Measurements from ENCODE around the gene TBC1D8.
"Not testable (repeated sequence)": the region's sequence is repeated elsewhere in the genome, so short reads cannot be mapped to it uniquely, and the experiment has no call there.

TBC1D8 gene

DNA sequence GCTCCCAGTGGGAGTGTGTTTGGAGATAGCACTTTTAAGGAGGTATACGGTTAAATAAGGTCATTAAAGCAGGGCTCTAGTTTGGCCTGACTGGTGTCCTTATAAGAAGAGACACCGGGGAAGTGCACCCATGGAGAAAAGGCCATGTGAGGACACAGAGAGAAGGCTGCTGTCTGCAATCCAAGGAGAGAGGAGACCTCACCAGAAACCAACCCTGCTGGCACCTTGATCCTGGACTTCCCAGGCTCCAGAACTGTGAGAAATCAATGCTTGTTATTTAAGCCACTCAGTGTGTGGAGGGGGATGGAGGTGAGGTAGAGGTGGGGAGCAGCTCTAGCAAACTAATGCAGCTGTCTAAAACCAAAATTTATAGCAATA, 87.1 kb downstream of the TBC1D8 start:
- no peak for DNase-seq

DNA sequence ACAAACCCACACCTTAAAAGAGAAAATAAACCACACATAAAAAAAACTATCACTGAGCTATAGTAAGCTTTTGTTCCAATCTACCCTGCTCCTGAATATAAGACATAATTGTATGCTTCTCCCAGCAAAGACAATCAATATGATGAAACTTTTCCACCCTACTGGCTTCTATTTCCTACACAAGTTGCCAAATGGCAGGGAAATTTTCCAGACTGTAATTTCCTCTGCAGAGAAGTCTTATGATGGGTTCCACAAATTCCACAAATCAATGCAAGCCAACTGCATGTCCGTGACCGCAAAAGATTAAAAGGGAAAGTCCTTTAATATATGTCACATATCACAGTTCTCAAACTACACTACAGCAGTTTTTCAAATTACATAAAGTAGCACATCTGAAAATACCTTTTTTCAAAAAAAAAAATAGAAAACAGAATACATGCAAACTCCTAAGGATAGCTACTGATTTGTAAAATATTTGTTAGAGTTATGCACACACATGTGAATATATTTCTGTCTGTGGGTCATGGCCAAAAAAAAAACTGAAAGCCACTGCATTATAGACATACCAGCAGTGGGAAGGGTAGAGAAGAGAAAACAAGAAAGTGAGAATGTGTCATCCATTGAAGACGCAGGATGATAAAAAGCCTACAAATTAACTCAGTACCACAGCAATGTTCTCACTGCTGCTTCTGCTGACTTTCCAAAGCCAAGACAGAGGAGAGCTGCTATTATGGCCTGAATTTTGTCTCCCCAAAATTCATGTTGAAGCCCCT, 87.6 kb downstream of the TBC1D8 start:
- DNase-seq = no peak

DNA sequence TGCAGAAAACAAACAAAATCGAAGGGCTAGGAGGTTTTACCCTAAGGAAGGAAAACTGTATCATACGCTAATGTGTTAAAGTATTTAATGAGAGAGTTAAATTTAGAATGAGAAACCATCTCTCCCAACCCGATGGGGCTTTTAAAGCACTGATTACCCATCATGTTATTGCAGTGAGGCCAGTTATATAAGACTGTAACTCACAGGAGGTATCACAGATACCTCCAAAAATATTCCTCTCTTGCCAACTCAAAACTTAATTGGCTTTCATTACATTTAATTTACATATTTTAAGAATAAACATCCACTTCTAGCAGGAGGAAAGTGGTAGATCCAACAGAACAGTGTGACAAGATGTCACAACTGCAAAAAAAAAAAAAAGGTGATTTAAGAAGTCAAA, 92.8 kb downstream of the TBC1D8 start:
- no peak for DNase-seq

DNA sequence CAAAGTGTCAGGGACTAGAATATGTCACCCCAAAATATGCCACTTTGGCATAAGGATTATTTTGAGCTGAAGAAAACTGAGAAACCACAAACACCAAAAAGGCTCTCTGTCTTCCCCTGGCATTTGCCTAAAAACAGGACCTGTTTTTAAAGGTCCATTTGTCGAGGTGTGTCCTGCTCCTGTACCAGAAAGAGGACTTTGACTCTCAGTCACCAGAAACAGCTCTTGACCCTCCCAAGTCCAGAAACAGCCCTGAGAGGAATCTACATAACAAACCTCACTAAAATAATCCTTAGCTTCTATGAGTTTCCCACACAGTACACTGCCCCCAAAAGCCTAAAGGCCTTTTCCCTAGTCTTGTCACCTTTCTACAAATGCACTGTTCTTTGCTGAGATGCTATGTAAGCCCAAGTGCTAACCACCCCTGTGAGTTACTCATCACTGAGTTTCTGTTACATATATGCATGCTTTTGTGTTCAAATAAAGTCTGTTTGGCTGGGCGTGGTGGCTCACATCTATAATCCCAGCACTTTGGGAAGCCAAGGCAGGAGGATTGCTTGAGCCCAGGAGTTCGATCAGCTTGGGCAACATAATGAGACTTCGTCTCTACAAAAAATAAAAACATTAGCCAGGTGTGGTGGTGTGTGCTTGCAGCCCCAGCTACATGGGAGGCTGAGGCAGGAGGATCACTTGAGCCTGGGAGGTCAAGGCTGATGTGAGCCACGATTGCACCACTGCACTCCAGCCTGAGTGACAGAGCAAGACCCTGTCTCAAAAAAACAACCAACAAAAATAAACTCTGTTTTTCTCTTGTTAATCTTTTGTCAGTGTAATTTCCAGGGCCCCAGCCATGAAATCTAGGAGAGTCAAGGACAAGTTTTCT, 93.9 kb downstream of the TBC1D8 start:
- DNase-seq = no peak

DNA sequence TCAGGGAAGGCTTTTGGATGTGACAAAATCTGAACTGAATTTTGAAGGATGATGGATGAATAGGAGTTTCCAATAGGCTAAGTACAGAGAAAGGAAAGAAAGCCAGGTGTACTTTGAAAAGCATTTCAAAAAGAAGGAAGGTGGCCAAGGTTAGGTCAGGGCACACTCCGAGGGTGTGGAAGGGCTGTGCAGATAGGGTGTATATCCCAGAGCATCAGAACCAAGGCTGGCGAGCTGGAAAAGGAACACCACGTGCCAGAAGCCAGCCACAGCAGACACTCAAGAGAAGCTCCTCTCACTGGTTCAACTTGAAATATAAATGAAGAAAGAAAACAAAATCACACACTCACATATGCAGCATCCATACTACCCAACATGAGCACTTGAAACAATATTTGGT, 98.1 kb downstream of the TBC1D8 start:
- DNase-seq = no peak

DNA sequence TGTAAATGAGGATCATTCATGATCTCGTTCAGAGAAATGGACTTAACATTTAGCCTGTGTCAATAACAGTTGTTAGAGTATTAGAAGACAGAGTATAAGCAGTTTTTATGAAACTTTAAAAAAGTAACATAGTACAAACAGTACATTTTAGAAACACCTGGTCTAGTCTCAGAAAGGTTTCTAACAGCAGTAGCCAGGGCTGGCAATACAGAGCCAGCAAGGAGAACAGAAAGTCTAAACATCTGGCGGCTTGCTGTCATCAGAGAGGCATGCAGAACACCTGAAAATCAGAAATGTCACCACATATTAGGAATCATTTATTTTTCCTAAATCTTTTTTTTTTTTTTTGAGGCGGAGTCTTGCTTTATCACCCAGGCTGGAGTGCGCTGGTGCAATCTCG, 99.0 kb downstream of the TBC1D8 start:
- DNase-seq = no peak

DNA sequence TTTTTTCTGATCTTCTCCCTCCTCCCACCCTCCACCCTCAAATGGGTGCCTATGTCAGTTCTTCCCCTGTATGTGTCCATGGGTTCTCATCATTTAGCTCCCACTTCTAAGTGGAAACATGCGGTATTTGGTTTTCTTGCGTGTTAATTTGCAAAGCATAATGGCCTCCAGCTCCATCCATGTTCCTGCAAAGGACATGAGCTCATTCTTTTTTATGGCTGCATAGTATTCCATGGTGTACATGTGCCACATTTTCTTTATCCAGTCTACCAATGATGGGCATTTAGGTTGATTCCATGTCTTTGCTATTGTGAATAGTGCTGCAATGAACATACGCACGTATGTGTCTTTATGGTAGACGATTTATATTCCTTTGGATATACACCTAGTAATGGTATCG, 100.3 kb downstream of the TBC1D8 start:
- not testable (repeated sequence) for DNase-seq

DNA sequence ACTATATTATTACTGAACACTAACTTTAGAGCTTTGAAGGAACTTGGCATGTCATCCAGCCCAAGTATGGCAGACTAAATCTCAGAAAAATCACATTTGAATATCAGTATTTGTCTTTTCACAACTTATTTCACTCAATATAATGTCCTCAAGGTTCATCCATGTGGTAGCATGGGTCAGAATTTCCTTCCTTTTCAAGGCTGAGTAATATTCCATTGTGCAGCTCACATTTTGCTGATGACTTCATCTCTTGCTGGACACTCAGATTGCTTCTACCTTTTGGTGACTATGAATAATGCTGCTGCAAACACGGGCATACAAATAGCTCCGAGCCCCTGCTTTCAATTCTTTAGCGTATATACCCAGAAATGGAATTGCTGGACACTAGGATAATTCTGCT, 102.4 kb downstream of the TBC1D8 start:
- DNase-seq = no peak

DNA sequence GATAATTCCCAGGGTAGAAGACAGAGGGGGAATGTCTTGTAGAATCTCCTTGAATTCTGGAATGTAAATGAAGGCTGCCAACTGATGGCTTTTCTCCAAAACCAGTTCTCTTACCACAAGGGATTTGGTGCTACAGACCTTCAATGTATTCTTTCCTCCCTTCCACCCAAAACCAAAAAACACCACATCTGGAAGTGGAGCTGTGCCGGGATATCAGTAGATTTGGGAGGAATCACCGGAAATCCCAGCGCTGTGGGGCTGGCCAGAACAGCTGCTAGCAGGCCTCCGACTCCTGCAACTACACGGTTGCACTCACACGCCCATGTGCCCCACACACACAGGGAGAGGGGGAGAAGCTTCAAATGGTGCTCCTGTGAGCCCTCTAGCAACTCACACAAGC, 103.4 kb downstream of the TBC1D8 start:
- DNase-seq = no peak

DNA sequence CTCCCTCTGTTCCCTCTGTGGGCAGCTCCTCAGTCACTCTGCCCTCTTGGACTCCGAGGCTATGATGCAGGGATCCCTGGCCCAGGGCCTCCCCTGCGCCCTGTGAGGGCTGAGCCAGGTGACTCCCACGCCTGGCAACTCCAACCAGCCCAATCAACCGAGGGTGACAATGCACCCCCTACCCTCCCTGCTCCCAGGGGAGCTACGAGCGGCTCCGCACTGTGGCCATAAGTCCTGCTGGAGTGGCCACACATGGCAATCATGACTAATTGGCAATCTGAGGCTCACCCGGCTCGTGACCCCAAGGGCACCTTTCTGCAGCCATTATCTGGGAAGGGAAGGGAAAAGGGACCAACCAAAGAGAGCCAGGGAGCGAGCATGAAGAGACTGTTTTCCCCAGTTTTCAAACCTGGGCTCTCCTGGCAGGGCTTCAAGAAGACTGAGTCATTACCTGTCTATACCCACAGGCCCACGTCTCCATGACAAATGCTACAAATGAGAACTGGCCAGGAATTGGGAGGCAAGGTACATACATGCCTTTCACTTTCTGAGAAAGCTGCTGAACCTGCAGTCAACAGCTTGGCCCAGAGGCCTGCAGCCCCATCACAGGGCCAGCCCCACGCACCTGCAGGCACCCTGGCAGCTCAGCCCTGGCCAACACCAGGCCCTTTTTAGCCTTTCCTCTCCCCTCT, 104.0 kb downstream of the TBC1D8 start:
- no peak for DNase-seq

DNA sequence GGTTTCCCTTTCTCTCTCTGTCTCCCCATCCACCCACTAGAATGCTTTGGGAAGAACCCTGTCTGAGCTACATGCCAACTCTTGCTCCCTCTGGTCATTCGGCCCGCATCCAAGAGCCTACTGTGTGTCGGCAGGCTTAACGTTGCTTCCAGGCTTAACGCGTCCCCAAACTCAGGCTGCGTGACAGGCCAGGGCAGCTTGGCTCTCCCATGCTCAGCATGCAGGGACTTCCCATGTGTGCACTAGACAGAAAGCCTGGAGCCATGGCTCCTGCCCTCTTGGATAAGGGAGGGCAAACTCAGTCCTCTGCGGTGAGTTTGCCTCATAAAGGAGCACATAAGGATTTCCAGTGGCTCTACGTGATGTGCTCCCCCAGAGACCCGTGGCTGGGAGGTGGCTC, 105.9 kb downstream of the TBC1D8 start:
- peak in 1 of 14 donors; percentile 5 for DNase-seq

DNA sequence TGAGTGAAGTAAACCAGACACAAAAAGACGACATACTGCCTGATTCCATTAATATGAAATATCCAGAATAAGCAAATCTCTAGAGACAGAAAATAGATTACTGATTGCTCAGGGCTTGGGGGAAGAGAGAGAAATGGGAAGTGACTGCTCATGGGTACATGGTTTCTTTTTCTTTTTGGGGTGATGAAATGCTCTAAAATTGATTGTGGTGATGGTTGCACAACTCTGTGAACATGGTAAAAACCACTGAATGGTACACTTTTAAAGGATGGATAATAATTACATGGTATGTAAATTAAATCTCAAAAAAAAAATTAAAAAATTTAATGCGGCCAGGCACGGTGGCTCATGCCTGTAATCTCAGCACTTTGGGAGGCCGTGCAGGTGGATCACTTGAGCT, 109.8 kb downstream of the TBC1D8 start:
- no peak for DNase-seq

DNA sequence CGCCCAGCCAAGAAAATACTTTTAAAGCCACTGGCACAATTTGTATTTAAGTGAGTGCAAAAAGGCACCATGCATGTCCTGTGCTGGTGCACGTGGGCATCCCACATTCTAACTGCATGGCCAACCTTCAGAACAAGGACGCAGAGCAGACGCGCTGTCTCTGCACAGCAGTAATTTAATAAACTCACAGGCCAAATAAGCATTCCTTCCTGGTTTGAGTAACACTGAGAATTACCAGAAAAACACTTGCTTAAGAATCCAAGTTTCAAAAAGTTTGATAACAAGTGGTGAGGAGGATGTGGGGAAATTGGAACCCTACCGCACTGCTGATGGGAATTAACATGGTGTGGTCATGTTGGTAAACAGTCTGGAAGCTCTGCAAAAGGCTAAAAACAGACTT, 110.4 kb downstream of the TBC1D8 start:
- no peak for DNase-seq

DNA sequence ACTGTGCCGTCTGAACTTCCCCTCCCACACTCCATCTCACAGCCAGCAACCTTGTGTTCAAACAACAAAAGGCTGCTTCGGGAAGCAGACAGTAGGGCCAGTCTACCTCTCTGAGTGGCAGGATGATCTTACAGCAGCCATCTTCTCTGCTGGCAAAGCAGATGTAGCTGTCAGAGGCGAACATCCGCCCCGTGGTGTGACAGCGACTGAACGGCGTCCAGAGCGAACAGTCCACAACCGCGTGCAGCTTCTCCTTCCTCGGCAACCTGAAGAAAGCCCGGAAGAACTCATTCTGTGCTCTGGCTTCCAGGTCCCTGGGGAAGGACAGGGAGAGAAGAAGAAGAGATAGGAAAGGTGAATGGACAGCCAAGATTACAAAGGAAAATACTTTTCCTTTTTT, 111.1 kb downstream of the TBC1D8 start:
- DNase-seq = no peak

DNA sequence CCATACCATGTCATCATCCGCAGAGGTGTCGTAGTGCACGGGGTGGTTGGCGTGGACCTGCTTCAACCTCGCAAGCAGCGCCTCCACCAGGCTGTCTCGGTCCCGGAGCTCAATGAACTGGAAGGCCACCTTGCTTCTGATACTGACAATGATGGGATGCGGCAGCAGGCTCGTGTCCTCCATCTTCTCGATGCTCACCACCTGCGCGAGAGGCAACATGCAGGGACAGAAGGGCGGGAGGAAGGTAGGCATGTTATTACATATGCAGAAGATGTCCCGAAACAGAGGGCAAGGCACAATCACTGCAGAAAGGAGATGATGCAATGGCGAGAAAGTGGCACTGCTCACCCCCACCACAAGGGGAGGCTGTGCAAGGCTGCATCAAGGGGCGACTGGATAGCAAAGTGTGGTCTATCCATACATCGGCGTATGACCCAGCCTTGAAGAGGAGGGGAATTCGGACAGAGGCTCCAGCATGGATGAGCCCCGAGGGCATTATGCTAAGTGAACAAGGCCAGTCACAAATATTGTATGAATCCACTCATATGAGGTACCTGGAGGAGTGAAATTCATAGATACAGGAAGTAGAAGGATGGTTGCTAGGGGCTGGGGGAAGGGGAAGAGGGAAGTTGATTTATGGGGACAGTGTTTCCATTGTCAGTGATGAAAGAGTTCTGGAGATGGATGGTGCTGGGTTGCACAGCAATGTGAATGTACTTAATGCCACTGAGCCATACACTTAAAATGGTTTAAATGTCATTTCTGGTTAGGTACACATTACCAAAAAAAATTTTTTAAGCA, 112.5 kb downstream of the TBC1D8 start:
- no peak for DNase-seq

DNA sequence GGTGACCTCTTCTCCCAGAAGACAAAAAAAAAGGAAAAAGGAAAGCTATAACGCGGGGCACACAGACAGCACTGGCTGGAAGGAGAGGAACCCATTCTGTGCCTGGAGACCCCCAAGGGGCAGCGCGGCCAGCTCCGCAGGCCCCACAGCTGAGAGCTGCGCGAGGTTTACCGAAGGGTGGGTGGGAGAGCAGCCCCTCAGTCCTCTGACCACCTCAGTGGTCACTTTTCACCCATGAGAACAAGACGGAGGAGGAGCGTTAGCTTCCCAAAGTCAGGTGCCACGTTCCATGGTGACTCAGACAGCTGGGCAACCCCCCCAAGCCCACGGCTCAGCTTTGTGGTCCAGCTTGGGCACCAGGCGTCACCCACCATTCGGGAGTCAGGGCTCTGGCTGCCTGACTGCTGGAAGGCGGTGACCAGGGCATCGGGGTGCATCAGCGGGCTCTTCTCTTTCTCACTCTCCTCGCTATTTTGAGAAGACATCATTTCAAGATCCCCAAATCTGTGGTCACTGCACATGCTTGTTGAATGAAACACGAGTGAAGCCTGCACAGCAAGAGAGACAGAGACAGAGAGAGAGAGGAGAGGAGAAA, 113.9 kb downstream of the TBC1D8 start:
- DNase-seq = no peak

DNA sequence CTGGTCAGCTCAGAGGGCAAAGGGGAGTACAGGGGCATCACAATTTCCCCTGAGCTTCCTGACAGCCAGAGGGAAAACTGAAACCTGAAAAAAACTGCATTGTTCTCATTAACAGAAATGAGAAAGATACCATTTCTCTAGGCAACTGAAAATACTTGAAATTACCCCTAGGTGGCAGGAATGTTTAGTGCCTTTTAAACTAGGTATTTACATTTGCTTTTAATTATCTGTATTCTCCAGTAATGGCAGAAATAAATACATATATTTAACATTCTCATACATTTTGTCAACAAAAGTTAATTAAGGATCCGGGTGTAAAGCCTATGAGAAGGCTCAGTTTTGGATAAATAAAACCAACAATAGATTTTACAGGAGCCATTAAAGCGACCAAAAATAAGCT, 114.6 kb downstream of the TBC1D8 start:
- no peak for DNase-seq

DNA sequence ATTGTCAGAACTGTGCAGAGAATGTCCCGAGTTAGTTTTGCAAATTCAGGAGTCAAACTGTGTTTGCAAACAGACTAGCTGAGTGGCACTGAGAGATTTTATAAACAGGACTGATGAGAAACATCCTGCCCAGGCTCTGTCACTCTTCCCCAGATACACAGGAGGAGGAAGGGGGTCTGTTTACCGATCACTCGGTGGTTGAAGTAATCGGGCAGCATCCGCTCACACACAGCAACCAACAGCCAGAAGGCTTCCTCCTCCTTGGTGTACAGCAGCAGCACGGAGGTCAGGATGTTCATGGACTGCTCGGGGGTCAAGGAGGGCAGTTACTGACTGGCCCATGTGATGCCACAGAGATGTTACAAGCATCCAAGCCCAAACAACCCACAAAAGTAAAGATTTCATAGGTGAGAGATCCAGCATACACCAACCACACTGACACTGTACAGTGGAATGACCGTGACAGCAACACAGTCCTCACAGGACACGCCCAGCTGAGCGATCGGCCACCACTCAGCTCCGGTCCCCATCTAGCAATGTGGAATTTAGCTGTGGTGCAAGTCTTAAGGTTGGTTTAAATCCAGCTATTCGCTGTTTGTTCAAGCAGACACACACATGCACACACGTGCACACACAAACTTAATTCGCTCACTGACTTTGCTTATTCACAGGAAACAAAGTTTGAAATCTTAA, 119.0 kb downstream of the TBC1D8 start:
- DNase-seq = no peak

DNA sequence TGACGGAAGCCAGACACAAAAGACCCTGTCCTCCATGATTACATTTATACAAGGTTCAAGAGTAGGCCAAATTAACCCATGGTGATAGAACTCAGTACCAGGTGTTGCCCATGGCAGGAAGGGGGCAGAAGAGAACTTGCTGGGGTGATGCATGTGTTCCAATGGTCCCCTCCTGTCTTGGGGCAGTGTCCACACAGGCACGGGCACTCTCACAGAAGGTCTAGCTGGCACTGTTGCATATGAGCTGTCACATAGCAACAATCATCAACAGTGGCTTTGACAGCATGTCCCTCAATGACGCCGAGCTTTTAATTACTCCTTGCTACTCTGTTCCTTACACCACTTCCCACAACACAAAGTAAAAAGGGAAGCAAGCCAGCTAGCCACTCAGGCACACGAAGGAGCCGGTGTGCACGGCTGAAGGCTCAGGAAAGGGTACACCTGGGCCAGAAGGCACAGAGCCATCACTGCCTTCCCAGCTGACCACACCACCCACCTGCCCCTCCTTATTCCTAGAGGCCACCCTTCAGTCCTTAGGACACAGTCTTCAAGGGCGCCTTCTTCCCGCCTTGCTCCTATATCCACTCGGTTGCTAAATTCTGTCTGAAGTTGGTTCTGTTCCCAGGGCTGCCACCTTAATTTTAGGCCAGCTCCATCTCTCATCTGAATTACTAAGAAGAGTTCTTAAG, 120.2 kb downstream of the TBC1D8 start:
- no peak for DNase-seq

DNA sequence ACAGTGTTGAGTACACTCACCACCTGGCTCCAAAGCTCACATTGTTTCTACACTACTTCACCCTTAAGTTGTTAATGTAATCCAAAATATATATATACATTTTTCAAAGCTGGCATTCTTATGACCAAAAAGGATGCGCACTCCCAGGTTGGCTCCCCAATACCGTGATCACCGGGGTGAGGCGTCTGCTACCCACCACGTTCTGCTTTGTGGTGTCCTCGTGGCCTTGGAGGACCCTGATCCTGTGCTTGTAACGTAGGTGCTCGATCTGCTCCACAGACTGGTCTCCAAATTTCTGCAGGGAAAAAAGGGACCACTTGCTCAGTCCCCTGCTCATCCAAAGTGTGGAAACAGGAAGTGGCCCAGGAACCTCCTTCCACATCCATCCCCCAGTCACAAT, 123.3 kb downstream of the TBC1D8 start:
- no peak for DNase-seq

DNA sequence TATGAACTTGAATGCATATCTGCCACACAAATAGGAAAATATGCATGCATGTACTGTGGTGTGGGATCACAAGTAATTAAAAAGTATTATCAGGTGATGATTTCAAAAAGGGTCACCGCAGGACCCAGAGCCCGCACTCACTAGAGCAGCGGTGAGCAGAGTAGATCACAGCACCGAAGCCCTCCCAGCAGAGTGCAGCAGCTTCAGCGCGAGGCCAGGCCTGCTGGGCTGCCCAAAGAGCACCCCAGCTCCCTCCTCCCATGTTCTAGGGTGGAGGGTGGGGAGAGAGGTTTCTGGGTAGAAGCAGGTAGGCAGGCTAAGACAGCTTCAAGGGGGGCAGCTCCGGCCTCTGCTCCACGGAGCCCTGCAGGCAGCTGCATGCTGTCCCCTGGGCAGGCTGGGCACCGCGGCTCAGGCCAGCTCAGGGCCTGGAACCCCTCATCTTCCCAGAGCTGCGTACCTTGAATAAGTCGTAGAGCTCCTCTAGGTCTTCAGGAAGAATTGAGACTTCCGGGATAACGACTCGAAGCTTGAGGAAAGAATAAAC, 124.2 kb downstream of the TBC1D8 start:
- no peak for DNase-seq

All from C1 segment of cervical spinal cord (tissue), 14 donors.